ENCODE data around the gene FFAR1.

DNA sequence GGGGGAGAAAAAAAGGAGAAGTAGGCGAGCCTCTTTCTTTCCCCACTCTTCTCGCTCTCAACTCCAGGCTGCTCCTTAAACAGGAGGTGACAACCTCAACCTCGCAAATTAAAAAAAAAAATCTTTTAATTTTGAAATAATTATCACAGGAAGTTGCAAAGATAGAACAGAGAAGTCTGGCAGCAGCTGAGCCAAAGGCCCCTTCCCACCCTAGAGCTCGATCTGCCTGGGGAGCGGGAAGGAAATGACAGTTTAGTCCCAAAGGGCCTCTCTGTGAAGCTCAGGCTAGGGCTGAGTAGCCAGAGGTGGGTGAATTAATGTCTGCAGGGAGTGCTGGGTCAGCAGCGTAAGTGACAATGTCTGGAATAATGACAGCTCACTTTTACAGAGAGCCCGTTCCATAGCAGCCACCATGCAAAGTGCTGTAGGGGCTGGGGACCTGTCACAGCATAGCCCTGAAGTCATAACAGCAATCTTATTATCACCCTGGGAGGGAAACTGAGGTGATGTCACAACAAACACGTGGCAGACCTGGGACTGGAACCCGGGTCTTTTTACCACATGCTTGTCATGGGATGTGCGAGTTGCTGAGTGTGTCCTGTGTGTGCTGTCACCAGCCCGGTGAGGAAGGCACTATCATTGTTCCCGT is 27.5 kb upstream of the FFAR1 start:
- no peak for TF ChIP-seq POLR2AphosphoS5 (IDR thresholded peaks at IDR 0.05; ENCODE audit: low read depth, low read length)
- no peak for TF ChIP-seq REST (IDR thresholded peaks at IDR 0.05; ENCODE audit: insufficient read depth in 1 of 2, low read depth in 2 of 2, low read length in 2 of 2)
